Mesodermal cell (in vitro differentiated cells): ENCODE data around the gene ADCY3.

ENCODE experiments used
- H3K27ac ChIP-seq: 2 replicates; pipeline ENCODE4 v1.7.0; 2013; ENCODE audit warnings: mild to moderate bottlenecking, low read depth, low read length, moderate library complexity; ENCODE audit not compliant: severe bottlenecking
- H3K36me3 ChIP-seq: 2 replicates; pipeline ENCODE4 v1.7.1; 2013; ENCODE audit warnings: mild to moderate bottlenecking, low read length, moderate library complexity; ENCODE audit not compliant: control insufficient read depth, insufficient read depth
- H3K4me1 ChIP-seq: one replicate; pipeline ENCODE4 v1.7.1; 2013; ENCODE audit warnings: mild to moderate bottlenecking, low read length; ENCODE audit not compliant: insufficient read depth, control insufficient read depth, poor library complexity, severe bottlenecking
- H3K4me3 ChIP-seq: 2 replicates; pipeline ENCODE4 v1.7.0; 2013; ENCODE audit warnings: low read length, control low read depth, mild to moderate bottlenecking; ENCODE audit not compliant: insufficient read depth, poor library complexity, severe bottlenecking; ENCODE audit errors: extremely low read depth
- H3K9me3 ChIP-seq: 2 replicates; pipeline ENCODE4 v1.7.1; 2013; ENCODE audit warnings: mild to moderate bottlenecking, low read length, moderate library complexity; ENCODE audit not compliant: control insufficient read depth
- WGBS, 2 experiments: methylation state at CpG; one replicate each; pipeline ENCODE4 v1.1.5; 2013; ENCODE audit warnings: missing lambda C conversion rate in 2 of 2; ENCODE audit not compliant: insufficient coverage in 2 of 2; 5-methylcytosine and 5-hydroxymethylcytosine counted together

Gene ADCY3

GRCh38 chr2:24863641-24864040 lies 56.4 kb downstream of the ADCY3 start:
- H3K9me3 ChIP-seq = no peaks in the 10 kb centered on the region
- H3K4me3 ChIP-seq = no peak overlapping the region
- no peak overlapping the region for H3K27ac ChIP-seq
- no peaks in the 10 kb centered on the region for H3K36me3 ChIP-seq
- 83 to 100% methylated on average over 2 of the region's 3 CpGs for WGBS, 2 experiments
- H3K4me1 ChIP-seq = no peaks in the 10 kb centered on the region

GRCh38 chr2:24861500-24861899 lies 58.5 kb downstream of the ADCY3 start:
- Histone ChIP-seq H3K9me3 (no peaks in the 10 kb centered on the region), H3K4me3 (no peak overlapping the region), H3K4me1 (peaks cover 7% of the 10 kb centered on the region), H3K27ac (no peak overlapping the region), H3K36me3 (no peaks in the 10 kb centered on the region)
- 90 to 93% methylated on average over 4 to 5 of the region's 11 CpGs for WGBS, 2 experiments

- H3K27ac ChIP-seq = no peak overlapping the region
- no peaks in the 10 kb centered on the region for H3K36me3 ChIP-seq
- no peak overlapping the region for H3K4me3 ChIP-seq
- peaks cover 15% of the 10 kb centered on the region for H3K4me1 ChIP-seq
- H3K9me3 ChIP-seq = no peaks in the 10 kb centered on the region
- 95 to 97% methylated on average over 4 to 7 of the region's 7 CpGs for WGBS, 2 experiments
These were observed 59.4 kb downstream of the ADCY3 start for GRCh38 chr2:24860631-24861030.

- WGBS, 2 experiments = 89 to 90% methylated on average over 6 to 9 of the region's 15 CpGs
- Histone ChIP-seq H3K36me3 (no peaks in the 10 kb centered on the region), H3K9me3 (no peaks in the 10 kb centered on the region), H3K27ac (no peak overlapping the region), H3K4me1 (peaks cover 21% of the 10 kb centered on the region), H3K4me3 (no peak overlapping the region)
These were observed 60.0 kb downstream of the ADCY3 start for GRCh38 chr2:24859968-24860600.

- H3K4me1 ChIP-seq = peaks cover 24% of the 10 kb centered on the region
- 91 to 94% methylated on average over 12 to 13 of the region's 13 CpGs for WGBS, 2 experiments
These were observed 61.0 kb downstream of the ADCY3 start for GRCh38 chr2:24858996-24859395.

GRCh38 chr2:24857746-24858145 lies 62.3 kb downstream of the ADCY3 start:
- Histone ChIP-seq H3K4me3 (no peak overlapping the region), H3K9me3 (no peaks in the 10 kb centered on the region), H3K4me1 (peaks cover 24% of the 10 kb centered on the region), H3K36me3 (peaks cover 7% of the 10 kb centered on the region), H3K27ac (no peak overlapping the region)
- WGBS, 2 experiments = 95% methylated on average over 4 to 5 of the region's 6 CpGs

More at GRCh38 chr2:24858996-24859395, 61.0 kb downstream of the ADCY3 start:
- Histone ChIP-seq H3K9me3 (no peaks in the 10 kb centered on the region), H3K27ac (no peak overlapping the region), H3K36me3 (peaks cover 2% of the 10 kb centered on the region), H3K4me3 (no peak overlapping the region)

GRCh38 chr2:24856791-24857211 lies 63.2 kb downstream of the ADCY3 start:
- peaks cover 24% of the 10 kb centered on the region for H3K4me1 ChIP-seq
- H3K4me3 ChIP-seq = no peak overlapping the region
- no peaks in the 10 kb centered on the region for H3K9me3 ChIP-seq
- H3K27ac ChIP-seq = no peak overlapping the region
- H3K36me3 ChIP-seq = peaks cover 7% of the 10 kb centered on the region
- WGBS, 2 experiments = 89 to 100% methylated on average over 3 to 5 of the region's 5 CpGs

- Histone ChIP-seq H3K4me3 (no peak overlapping the region), H3K27ac (peak overlapping the region; percentile 67)
These were observed 64.3 kb downstream of the ADCY3 start for GRCh38 chr2:24855726-24856125.

GRCh38 chr2:24855022-24855622 lies 64.9 kb downstream of the ADCY3 start:
- peak overlapping the region; percentile 67 for H3K27ac ChIP-seq
- H3K4me1 ChIP-seq = peaks cover 24% of the 10 kb centered on the region
- H3K9me3 ChIP-seq = no peaks in the 10 kb centered on the region
- H3K36me3 ChIP-seq = peaks cover 7% of the 10 kb centered on the region
- 86% methylated on average over 3 of the region's 8 CpGs; no CpG with 5 or more reads in 1 of the 2 experiments for WGBS, 2 experiments
- no peak overlapping the region for H3K4me3 ChIP-seq

More at GRCh38 chr2:24855726-24856125, 64.3 kb downstream of the ADCY3 start:
- Histone ChIP-seq H3K9me3 (no peaks in the 10 kb centered on the region), H3K4me1 (peaks cover 24% of the 10 kb centered on the region), H3K36me3 (peaks cover 7% of the 10 kb centered on the region)
- 10 to 35% methylated on average over 2 to 4 of the region's 4 CpGs for WGBS, 2 experiments

- 91 to 100% methylated on average over 1 to 3 of the region's 3 CpGs for WGBS, 2 experiments
- no peak overlapping the region for H3K27ac ChIP-seq
- H3K4me3 ChIP-seq = no peak overlapping the region
- peaks cover 1% of the 10 kb centered on the region for H3K9me3 ChIP-seq
- H3K4me1 ChIP-seq = peaks cover 24% of the 10 kb centered on the region
- H3K36me3 ChIP-seq = peaks cover 7% of the 10 kb centered on the region
These were observed 66.0 kb downstream of the ADCY3 start for GRCh38 chr2:24853996-24854395.

GRCh38 chr2:24853046-24853445 lies 67.0 kb downstream of the ADCY3 start:
- peaks cover 7% of the 10 kb centered on the region for H3K36me3 ChIP-seq
- no peak overlapping the region for H3K4me3 ChIP-seq
- H3K4me1 ChIP-seq = peaks cover 24% of the 10 kb centered on the region
- peaks cover 8% of the 10 kb centered on the region for H3K9me3 ChIP-seq
- 97 to 98% methylated on average over 7 to 9 of the region's 9 CpGs for WGBS, 2 experiments
- no peak overlapping the region for H3K27ac ChIP-seq
